ENCODE data around the gene MTURN.

MTURN gene

GRCh38 chr7:30104157-30104556, 30.6 kb upstream of the MTURN start:
- H3K9me3 ChIP-seq (ENCODE audit: control insufficient read depth in 5 of 5, low read length in 5 of 5): no peaks in the 10 kb centered on the region
- H3K9ac ChIP-seq (ENCODE audit: low read length in 5 of 5): no peak overlapping the region

GRCh38 chr7:30112103-30112713, 22.6 kb upstream of the MTURN start:
- Histone ChIP-seq H3K4me1 (ENCODE audit: control insufficient read depth in 5 of 5, insufficient read depth in 5 of 5, low read length in 5 of 5) (peaks cover 18 to 31% (median 28%) of the 10 kb centered on the region in 5 donors), H3K9ac (ENCODE audit: low read length in 5 of 5) (no peak overlapping the region), H3K9me3 (ENCODE audit: control insufficient read depth in 5 of 5, low read length in 5 of 5) (peaks cover 5 to 9% (median 7%) of the 10 kb centered on the region in 5 donors), H3K4me3 (ENCODE audit: low read depth in 1 of 5, low read length in 5 of 5) (no peak overlapping the region), H3K27ac (ENCODE audit: low read depth, low read length) (no peak overlapping the region), H3K36me3 (ENCODE audit: control insufficient read depth in 5 of 5, insufficient read depth in 5 of 5, low read length in 5 of 5) (peaks cover 0 to 3% (median 0%) of the 10 kb centered on the region in 5 donors), H3K27me3 (ENCODE audit: control insufficient read depth in 5 of 5, insufficient read depth in 4 of 5, low read length in 5 of 5) (no peaks in the 10 kb centered on the region)

More at GRCh38 chr7:30104157-30104556, 30.6 kb upstream of the MTURN start:
- Histone ChIP-seq H3K4me1 (ENCODE audit: control insufficient read depth in 5 of 5, insufficient read depth in 5 of 5, low read length in 5 of 5) (no peaks in the 10 kb centered on the region), H3K27me3 (ENCODE audit: control insufficient read depth in 5 of 5, insufficient read depth in 4 of 5, low read length in 5 of 5) (no peaks in the 10 kb centered on the region), H3K4me3 (ENCODE audit: low read depth in 1 of 5, low read length in 5 of 5) (no peak overlapping the region), H3K36me3 (ENCODE audit: control insufficient read depth in 5 of 5, insufficient read depth in 5 of 5, low read length in 5 of 5) (no peaks in the 10 kb centered on the region), H3K27ac (ENCODE audit: low read depth, low read length) (no peak overlapping the region)

GRCh38 chr7:30113144-30113543, 21.6 kb upstream of the MTURN start:
- Histone ChIP-seq H3K27me3 (ENCODE audit: control insufficient read depth in 5 of 5, insufficient read depth in 4 of 5, low read length in 5 of 5) (no peaks in the 10 kb centered on the region), H3K27ac (ENCODE audit: low read depth, low read length) (no peak overlapping the region), H3K36me3 (ENCODE audit: control insufficient read depth in 5 of 5, insufficient read depth in 5 of 5, low read length in 5 of 5) (peaks cover 0 to 3% (median 0%) of the 10 kb centered on the region in 5 donors), H3K9ac (ENCODE audit: low read length in 5 of 5) (no peak overlapping the region), H3K4me1 (ENCODE audit: control insufficient read depth in 5 of 5, insufficient read depth in 5 of 5, low read length in 5 of 5) (peaks cover 18 to 39% (median 28%) of the 10 kb centered on the region in 5 donors), H3K9me3 (ENCODE audit: control insufficient read depth in 5 of 5, low read length in 5 of 5) (peaks cover 5 to 9% (median 7%) of the 10 kb centered on the region in 5 donors), H3K4me3 (ENCODE audit: low read depth in 1 of 5, low read length in 5 of 5) (no peak overlapping the region)

- Histone ChIP-seq H3K4me1 (ENCODE audit: control insufficient read depth in 5 of 5, insufficient read depth in 5 of 5, low read length in 5 of 5) (peaks cover 18 to 39% (median 28%) of the 10 kb centered on the region in 5 donors), H3K27ac (ENCODE audit: low read depth, low read length) (peak overlapping the region; percentile 22), H3K4me3 (ENCODE audit: low read depth in 1 of 5, low read length in 5 of 5) (no peak overlapping the region), H3K9ac (ENCODE audit: low read length in 5 of 5) (no peak overlapping the region), H3K36me3 (ENCODE audit: control insufficient read depth in 5 of 5, insufficient read depth in 5 of 5, low read length in 5 of 5) (peaks cover 0 to 3% (median 0%) of the 10 kb centered on the region in 5 donors), H3K9me3 (ENCODE audit: control insufficient read depth in 5 of 5, low read length in 5 of 5) (peaks cover 5 to 9% (median 7%) of the 10 kb centered on the region in 5 donors), H3K27me3 (ENCODE audit: control insufficient read depth in 5 of 5, insufficient read depth in 4 of 5, low read length in 5 of 5) (no peaks in the 10 kb centered on the region)
Observed at GRCh38 chr7:30114536-30115238, 20.1 kb upstream of the MTURN start.

- peaks cover 18 to 39% (median 28%) of the 10 kb centered on the region in 5 donors for H3K4me1 ChIP-seq (ENCODE audit: control insufficient read depth in 5 of 5, insufficient read depth in 5 of 5, low read length in 5 of 5)
- H3K36me3 ChIP-seq (ENCODE audit: control insufficient read depth in 5 of 5, insufficient read depth in 5 of 5, low read length in 5 of 5): peaks cover 0 to 3% (median 0%) of the 10 kb centered on the region in 5 donors
- H3K27ac ChIP-seq (ENCODE audit: low read depth, low read length): peak overlapping the region; percentile 69
Observed at GRCh38 chr7:30115709-30116297, 19.0 kb upstream of the MTURN start.

GRCh38 chr7:30116771-30117170, 18.0 kb upstream of the MTURN start:
- Histone ChIP-seq H3K4me3 (ENCODE audit: low read depth in 1 of 5, low read length in 5 of 5) (no peak overlapping the region), H3K27me3 (ENCODE audit: control insufficient read depth in 5 of 5, insufficient read depth in 4 of 5, low read length in 5 of 5) (no peaks in the 10 kb centered on the region), H3K9me3 (ENCODE audit: control insufficient read depth in 5 of 5, low read length in 5 of 5) (peaks cover 5 to 9% (median 7%) of the 10 kb centered on the region in 5 donors), H3K27ac (ENCODE audit: low read depth, low read length) (peak overlapping the region; percentile 69), H3K4me1 (ENCODE audit: control insufficient read depth in 5 of 5, insufficient read depth in 5 of 5, low read length in 5 of 5) (peaks cover 18 to 39% (median 28%) of the 10 kb centered on the region in 5 donors), H3K9ac (ENCODE audit: low read length in 5 of 5) (peak overlapping the region in 2 of 5 donors; percentile 4 to 49), H3K36me3 (ENCODE audit: control insufficient read depth in 5 of 5, insufficient read depth in 5 of 5, low read length in 5 of 5) (peaks cover 0 to 3% (median 0%) of the 10 kb centered on the region in 5 donors)

More at GRCh38 chr7:30115709-30116297, 19.0 kb upstream of the MTURN start:
- H3K9me3 ChIP-seq (ENCODE audit: control insufficient read depth in 5 of 5, low read length in 5 of 5): peaks cover 5 to 9% (median 7%) of the 10 kb centered on the region in 5 donors
- H3K4me3 ChIP-seq (ENCODE audit: low read depth in 1 of 5, low read length in 5 of 5): peak overlapping the region in 1 of 5 donors; percentile 13
- no peaks in the 10 kb centered on the region for H3K27me3 ChIP-seq (ENCODE audit: control insufficient read depth in 5 of 5, insufficient read depth in 4 of 5, low read length in 5 of 5)
- no peak overlapping the region for H3K9ac ChIP-seq (ENCODE audit: low read length in 5 of 5)

GRCh38 chr7:30117896-30118295, 16.9 kb upstream of the MTURN start:
- peaks cover 0 to 3% (median 0%) of the 10 kb centered on the region in 5 donors for H3K36me3 ChIP-seq (ENCODE audit: control insufficient read depth in 5 of 5, insufficient read depth in 5 of 5, low read length in 5 of 5)
- H3K4me3 ChIP-seq (ENCODE audit: low read depth in 1 of 5, low read length in 5 of 5): no peak overlapping the region
- H3K9ac ChIP-seq (ENCODE audit: low read length in 5 of 5): no peak overlapping the region
- H3K27me3 ChIP-seq (ENCODE audit: control insufficient read depth in 5 of 5, insufficient read depth in 4 of 5, low read length in 5 of 5): no peaks in the 10 kb centered on the region
- no peak overlapping the region for H3K27ac ChIP-seq (ENCODE audit: low read depth, low read length)
- peaks cover 5 to 7% (median 6%) of the 10 kb centered on the region in 5 donors for H3K9me3 ChIP-seq (ENCODE audit: control insufficient read depth in 5 of 5, low read length in 5 of 5)
- H3K4me1 ChIP-seq (ENCODE audit: control insufficient read depth in 5 of 5, insufficient read depth in 5 of 5, low read length in 5 of 5): peaks cover 18 to 39% (median 28%) of the 10 kb centered on the region in 5 donors

- H3K9me3 ChIP-seq (ENCODE audit: control insufficient read depth in 5 of 5, low read length in 5 of 5): no peaks in the 10 kb centered on the region
- H3K27me3 ChIP-seq (ENCODE audit: control insufficient read depth in 5 of 5, insufficient read depth in 4 of 5, low read length in 5 of 5): no peaks in the 10 kb centered on the region
- H3K4me3 ChIP-seq (ENCODE audit: low read depth in 1 of 5, low read length in 5 of 5): no peak overlapping the region
- peaks cover 17 to 35% (median 21%) of the 10 kb centered on the region in 5 donors for H3K4me1 ChIP-seq (ENCODE audit: control insufficient read depth in 5 of 5, insufficient read depth in 5 of 5, low read length in 5 of 5)
- peaks cover 0 to 3% (median 0%) of the 10 kb centered on the region in 5 donors for H3K36me3 ChIP-seq (ENCODE audit: control insufficient read depth in 5 of 5, insufficient read depth in 5 of 5, low read length in 5 of 5)
- no peak overlapping the region for H3K27ac ChIP-seq (ENCODE audit: low read depth, low read length)
- H3K9ac ChIP-seq (ENCODE audit: low read length in 5 of 5): no peak overlapping the region
Observed at GRCh38 chr7:30119890-30120577, 14.8 kb upstream of the MTURN start.

- H3K4me3 ChIP-seq (ENCODE audit: low read depth in 1 of 5, low read length in 5 of 5): peak overlapping the region; percentile 64 to 94 (median 79)
- peaks cover 13 to 67% (median 59%) of the 10 kb centered on the region in 5 donors for H3K4me1 ChIP-seq (ENCODE audit: control insufficient read depth in 5 of 5, insufficient read depth in 5 of 5, low read length in 5 of 5)
- peak overlapping the region; percentile 6 to 82 (median 65) for H3K9ac ChIP-seq (ENCODE audit: low read length in 5 of 5)
- no peaks in the 10 kb centered on the region for H3K9me3 ChIP-seq (ENCODE audit: control insufficient read depth in 5 of 5, low read length in 5 of 5)
- H3K27me3 ChIP-seq (ENCODE audit: control insufficient read depth in 5 of 5, insufficient read depth in 4 of 5, low read length in 5 of 5): no peaks in the 10 kb centered on the region
- H3K27ac ChIP-seq (ENCODE audit: low read depth, low read length): peak overlapping the region; percentile 97
- H3K36me3 ChIP-seq (ENCODE audit: control insufficient read depth in 5 of 5, insufficient read depth in 5 of 5, low read length in 5 of 5): peaks cover 0 to 4% (median 0%) of the 10 kb centered on the region in 5 donors
Observed at GRCh38 chr7:30133736-30134610, 813 bp upstream of the MTURN start.

Measured in subcutaneous abdominal adipose tissue (tissue), 5 donors.